Measurements from ENCODE around the gene CISD1. TPM values are rescaled to one million over a fixed set of nuclear protein-coding genes. Genes with fewer than 3 reads are reported as not detected.

Gene CISD1
- total and polyA plus RNA-seq, 4 donors: 10.3 to 24.1 (median 16.6) TPM

- Histone ChIP-seq H3K27ac (ENCODE audit: low read depth in 1 of 2, low read length in 1 of 2) (peak overlapping the region; percentile 82 to 100), H3K36me3 (ENCODE audit: control insufficient read depth in 4 of 4, insufficient read depth in 4 of 4, low read length in 4 of 4) (no peaks in the 10 kb centered on the region), H3K9me3 (ENCODE audit: control insufficient read depth in 4 of 4, insufficient read depth in 3 of 4, low read length in 3 of 4) (peaks cover 0 to 2% (median 0%) of the 10 kb centered on the region in 4 donors), H3K9ac (ENCODE audit: insufficient read depth in 1 of 2, low read length in 2 of 2) (peak overlapping the region; percentile 63 to 83), H3K27me3 (ENCODE audit: control insufficient read depth in 3 of 3, insufficient read depth in 3 of 3, low read length in 2 of 3) (no peaks in the 10 kb centered on the region), H3K4me1 (ENCODE audit: control insufficient read depth in 5 of 5, insufficient read depth in 5 of 5, low read length in 5 of 5) (peaks cover 0 to 35% (median 0%) of the 10 kb centered on the region in 5 donors), H3K4me3 (peak overlapping the region; percentile 81)
- no peak for TF ChIP-seq CTCF (IDR thresholded peaks at IDR 0.05; ENCODE audit: control extremely low read depth, extremely low read depth)
- WGBS, 2 donors: 0% methylated on average over 13 of the region's 13 CpGs
- ATAC-seq (ENCODE audit: insufficient read depth, low FRiP score): no peak
- no peak for DNase-seq
Observed at GRCh38 chr10:58268454-58268945, 462 bp upstream of the CISD1 start.

GRCh38 chr10:58269782-58270290, 874 bp downstream of the CISD1 start:
- peaks cover 0 to 33% (median 0%) of the 10 kb centered on the region in 5 donors for H3K4me1 ChIP-seq (ENCODE audit: control insufficient read depth in 5 of 5, insufficient read depth in 5 of 5, low read length in 5 of 5)
- no peak for DNase-seq
- no peaks in the 10 kb centered on the region for H3K27me3 ChIP-seq (ENCODE audit: control insufficient read depth in 3 of 3, insufficient read depth in 3 of 3, low read length in 2 of 3)
- peak overlapping the region; percentile 79 for H3K4me3 ChIP-seq
- 17 to 26% methylated on average over 12 of the region's 12 CpGs for WGBS, 2 donors
- H3K9me3 ChIP-seq (ENCODE audit: control insufficient read depth in 4 of 4, insufficient read depth in 3 of 4, low read length in 3 of 4): peaks cover 0 to 2% (median 0%) of the 10 kb centered on the region in 4 donors
- H3K36me3 ChIP-seq (ENCODE audit: control insufficient read depth in 4 of 4, insufficient read depth in 4 of 4, low read length in 4 of 4): no peaks in the 10 kb centered on the region
- H3K9ac ChIP-seq (ENCODE audit: insufficient read depth in 1 of 2, low read length in 2 of 2): peak overlapping the region; percentile 44 to 91
- H3K27ac ChIP-seq (ENCODE audit: low read depth in 1 of 2, low read length in 1 of 2): peak overlapping the region in 1 of 2 donors; percentile 82
- TF ChIP-seq CTCF (IDR thresholded peaks at IDR 0.05; ENCODE audit: control extremely low read depth, extremely low read depth): no peak
- no peak for ATAC-seq (ENCODE audit: insufficient read depth, low FRiP score)

GRCh38 chr10:58275261-58275660, 6.3 kb downstream of the CISD1 start:
- Histone ChIP-seq H3K27me3 (ENCODE audit: control insufficient read depth in 3 of 3, insufficient read depth in 3 of 3, low read length in 2 of 3) (no peaks in the 10 kb centered on the region), H3K9ac (ENCODE audit: insufficient read depth in 1 of 2, low read length in 2 of 2) (no peak overlapping the region), H3K36me3 (ENCODE audit: control insufficient read depth in 4 of 4, insufficient read depth in 4 of 4, low read length in 4 of 4) (peaks cover 0 to 4% (median 1%) of the 10 kb centered on the region in 4 donors), H3K27ac (ENCODE audit: low read depth in 1 of 2, low read length in 1 of 2) (no peak overlapping the region), H3K9me3 (ENCODE audit: control insufficient read depth in 4 of 4, insufficient read depth in 3 of 4, low read length in 3 of 4) (no peaks in the 10 kb centered on the region), H3K4me3 (no peak overlapping the region), H3K4me1 (ENCODE audit: control insufficient read depth in 5 of 5, insufficient read depth in 5 of 5, low read length in 5 of 5) (peaks cover 0 to 10% (median 0%) of the 10 kb centered on the region in 5 donors)
- no peak for TF ChIP-seq CTCF (IDR thresholded peaks at IDR 0.05; ENCODE audit: control extremely low read depth, extremely low read depth)
- no peak for DNase-seq
- ATAC-seq (ENCODE audit: insufficient read depth, low FRiP score): no peak
- 83 to 90% methylated on average over 2 of the region's 2 CpGs for WGBS, 2 donors

- H3K9me3 ChIP-seq (ENCODE audit: control insufficient read depth in 4 of 4, insufficient read depth in 3 of 4, low read length in 3 of 4): no peaks in the 10 kb centered on the region
- ATAC-seq (ENCODE audit: insufficient read depth, low FRiP score) (no peak), DNase-seq (peak in 1 of 3 donors; percentile 21)
- H3K4me1 ChIP-seq (ENCODE audit: control insufficient read depth in 5 of 5, insufficient read depth in 5 of 5, low read length in 5 of 5): peaks cover 0 to 6% (median 0%) of the 10 kb centered on the region in 5 donors
- H3K27ac ChIP-seq (ENCODE audit: low read depth in 1 of 2, low read length in 1 of 2): no peak overlapping the region
- no peak for TF ChIP-seq CTCF (IDR thresholded peaks at IDR 0.05; ENCODE audit: control extremely low read depth, extremely low read depth)
- H3K36me3 ChIP-seq (ENCODE audit: control insufficient read depth in 4 of 4, insufficient read depth in 4 of 4, low read length in 4 of 4): peaks cover 0 to 4% (median 1%) of the 10 kb centered on the region in 4 donors
- no peak overlapping the region for H3K4me3 ChIP-seq
- no peak overlapping the region for H3K9ac ChIP-seq (ENCODE audit: insufficient read depth in 1 of 2, low read length in 2 of 2)
- no peaks in the 10 kb centered on the region for H3K27me3 ChIP-seq (ENCODE audit: control insufficient read depth in 3 of 3, insufficient read depth in 3 of 3, low read length in 2 of 3)
Observed at GRCh38 chr10:58275908-58276307, 6.9 kb downstream of the CISD1 start.

Measured in lung (tissue), 12 donors.